ENCODE data around the gene TGFBR3. TPM values are rescaled to one million over a fixed set of nuclear protein-coding genes. Genes with fewer than 3 reads are reported as not detected.
A peak's percentile ranks its signal among the peaks of the same experiment; 100 is the strongest.

TGFBR3 gene
- total and polyA plus RNA-seq, 9 of the 15 experiments (the other 6 are each of a cell fraction or from before 2014, with no cell fraction given) = 3.6 to 32.4 (median 15.6) TPM

- TF ChIP-seq RB1 (IDR thresholded peaks at IDR 0.05; ENCODE audit: low read depth) (no peak), ZBTB33 (CRISPR knock-in tag; IDR thresholded peaks at IDR 0.05) (no peak), ZBTB9 (CRISPR knock-in tag; IDR thresholded peaks at IDR 0.05) (0 out of 2 replicates have a peak, but pooled peaks have one; percentile 26), LEF1 (IDR thresholded peaks at IDR 0.05) (peak; percentile 93), HDAC6 (IDR thresholded peaks at IDR 0.05; ENCODE audit: low read depth, low read length) (no peak), FOXK2 (conservative IDR thresholded peaks at IDR 0.05 in 1 of 2, IDR thresholded peaks at IDR 0.05 in 1 of 2; ENCODE audit: low read depth in 2 of 2) (peak; percentile 42 to 58; a peak in 2 of 4 replicates), AFF4 (CRISPR knock-in tag; IDR thresholded peaks at IDR 0.05) (no peak), SRSF7 (optimal IDR thresholded peaks at IDR 0.05; ENCODE audit: low read depth, low read length) (no peak), EP400 (IDR thresholded peaks at IDR 0.05) (peak; percentile 84), U2AF1 (optimal IDR thresholded peaks at IDR 0.05; ENCODE audit: low read depth, low read length) (no peak), VEZF1 (CRISPR knock-in tag; IDR thresholded peaks at IDR 0.05) (peak; percentile 48), ZBTB11 (CRISPR knock-in tag; IDR thresholded peaks at IDR 0.05) (peak in 1 of 3 experiments; percentile 48; a peak in 1 of 6 replicates), TAF7 (tag; IDR thresholded peaks at IDR 0.05) (no peak)
Observed at GRCh38 chr1:91732291-91733107, 153.5 kb downstream of the TGFBR3 start (continued).
